Lower leg skin (tissue), 3 donors: Measurements from ENCODE around the gene CDC14A.

Experiments
- CTCF ChIP-seq, 3 donors: fragments of 450-650 bp; IDR thresholded peaks; one replicate each; pipeline ENCODE4 v1.5.1; 2016; ENCODE audit warnings: antibody characterized with exemption in 3 of 3, mild to moderate bottlenecking in 3 of 3, moderate library complexity in 2 of 3
- POLR2A ChIP-seq, 2 donors: fragments of 450-650 bp; IDR thresholded peaks; one replicate each; pipeline ENCODE4 v1.6.1; 2016 to 2017; ENCODE audit warnings: antibody characterized with exemption in 2 of 2, mild to moderate bottlenecking in 1 of 2, moderate library complexity in 1 of 2

- no peak for TF ChIP-seq CTCF (IDR thresholded peaks at IDR 0.05)
- no peak for TF ChIP-seq POLR2A (IDR thresholded peaks at IDR 0.05)
These were observed 108.9 kb downstream of the CDC14A start for GRCh38 chr1:100461222-100461621.
